Kidney epithelial cell (primary cell): ENCODE measurements around the gene HES7. TPM values are rescaled to one million over a fixed set of nuclear protein-coding genes. Genes with fewer than 3 reads are reported as not detected.

ENCODE experiments used
- DNase-seq: peaks from one replicate; pipeline ENCODE4 v3.0.0-alpha.2; 2010; ENCODE audit warnings: low read depth
- H3K27me3 ChIP-seq: 2 replicates; pipeline ENCODE4 v1.6.0; 2011; ENCODE audit warnings: low read length; ENCODE audit not compliant: control insufficient read depth, insufficient read depth
- H3K36me3 ChIP-seq: 2 replicates; pipeline ENCODE4 v1.5.1; 2011; ENCODE audit warnings: low read length; ENCODE audit not compliant: control insufficient read depth, insufficient read depth
- H3K4me3 ChIP-seq: 2 replicates; pipeline ENCODE4 v1.5.1; 2011; ENCODE audit warnings: low read depth, mild to moderate bottlenecking, control low read depth, low read length
- CTCF ChIP-seq: IDR thresholded peaks from 2 replicates; pipeline ENCODE4 v1.5.1; 2011; ENCODE audit warnings: mild to moderate bottlenecking, moderate library complexity, low read length, control low read depth, inconsistent platforms; ENCODE audit not compliant: insufficient read depth, poor library complexity, severe bottlenecking
- total RNA-seq: library from RNA; depleted of rRNA; stranded (reverse); fragments of >200 nt; gene quantifications from 2 replicates; pipeline ENCODE4 v1.2.3, GENCODE V29; 2015

Gene HES7
- total RNA-seq, 1 donor from 2014 or later: not detected

- peak overlapping the region; percentile 38 for H3K4me3 ChIP-seq
- H3K36me3 ChIP-seq: no peaks in the 10 kb centered on the region
- H3K27me3 ChIP-seq: peaks cover 30% of the 10 kb centered on the region
- no peak for DNase-seq
- TF ChIP-seq CTCF: no peak
Observed at GRCh38 chr17:8122924-8123694, 797 bp downstream of the HES7 start.

- H3K27me3 ChIP-seq: peaks cover 30% of the 10 kb centered on the region
- H3K36me3 ChIP-seq: no peaks in the 10 kb centered on the region
- H3K4me3 ChIP-seq: peak overlapping the region; percentile 38
- TF ChIP-seq CTCF: no peak
- no peak for DNase-seq
Observed at GRCh38 chr17:8122422-8122923, 1.4 kb downstream of the HES7 start.

- H3K36me3 ChIP-seq: no peaks in the 10 kb centered on the region
- peak overlapping the region; percentile 38 for H3K4me3 ChIP-seq
- peaks cover 32% of the 10 kb centered on the region for H3K27me3 ChIP-seq
- no peak for DNase-seq
- TF ChIP-seq CTCF: peak; percentile 37
Observed at GRCh38 chr17:8121681-8122421, 2.1 kb downstream of the HES7 start.

- TF ChIP-seq CTCF: no peak
- H3K4me3 ChIP-seq: peak overlapping the region; percentile 38
- DNase-seq: no peak
- peaks cover 37% of the 10 kb centered on the region for H3K27me3 ChIP-seq
- H3K36me3 ChIP-seq: no peaks in the 10 kb centered on the region
Observed at GRCh38 chr17:8121407-8121680, 2.6 kb downstream of the HES7 start.

GRCh38 chr17:8120520-8121406 is 3.1 kb downstream of the HES7 start:
- H3K36me3 ChIP-seq: no peaks in the 10 kb centered on the region
- TF ChIP-seq CTCF: peak; percentile 46
- peak overlapping the region; percentile 38 for H3K4me3 ChIP-seq
- no peak for DNase-seq
- peaks cover 40% of the 10 kb centered on the region for H3K27me3 ChIP-seq
